Activated CD4-positive, alpha-beta T cell treated with anti-CD3 and anti-CD28 coated beads, Interleukin-2, amount 10 ng/mL, durations not matched to agents 7 days and 5 days (primary cell): ENCODE data around the gene LPP. TPM values are rescaled to one million over a fixed set of nuclear protein-coding genes. Genes with fewer than 3 reads are reported as not detected.

Source experiments
- CTCF ChIA-PET: fragments of 350-600 bp; sonication (Branson Sonifier 250); formaldehyde crosslinking; loops from one replicate; lab custom pipeline; 2021; ENCODE audit warnings: antibody characterized with exemption; lab: Charles Lee
- POLR2A ChIA-PET: fragments of 350-600 bp; sonication (Branson Sonifier 250); formaldehyde crosslinking; loops from one replicate; lab custom pipeline; 2021; ENCODE audit warnings: antibody characterized with exemption; lab: Charles Lee
- DNase-seq: peaks from one replicate; pipeline ENCODE4 v3.0.0-alpha.2; 2020
- H3K27ac Mint-ChIP-seq: one replicate; pipeline ENCODE4 v1.8.0; 2021; ENCODE audit warnings: mild to moderate bottlenecking, moderate library complexity, mixed read lengths
- H3K27me3 Mint-ChIP-seq: one replicate; pipeline ENCODE4 v1.8.0; 2021; ENCODE audit warnings: mixed read lengths
- H3K36me3 Mint-ChIP-seq: one replicate; pipeline ENCODE4 v1.8.0; 2021; ENCODE audit warnings: low read depth, mixed read lengths
- H3K4me1 Mint-ChIP-seq: one replicate; pipeline ENCODE4 v1.8.0; 2021; ENCODE audit warnings: mixed read lengths
- H3K4me3 Mint-ChIP-seq: one replicate; pipeline ENCODE4 v1.8.0; 2021; ENCODE audit warnings: mild to moderate bottlenecking, moderate library complexity, mixed read lengths
- H3K9me3 Mint-ChIP-seq: one replicate; pipeline ENCODE4 v1.8.0; 2021; ENCODE audit warnings: mixed read lengths
- total RNA-seq, 2 experiments: library from RNA; stranded (reverse); gene quantifications; one replicate each; pipeline ENCODE4 v1.2.3, GENCODE V29; 2021

Gene LPP
- total RNA-seq, 2 experiments from 2014 or later, result 63.6 to 70.3 TPM

- H3K27ac Mint-ChIP-seq, result no peak overlapping the region
- DNase-seq, result no peak
- POLR2A ChIA-PET, result no interaction called here
- CTCF ChIA-PET, result interaction anchor here (1.5 kb wide), 1 partner anchor 51 kb away, joined by 3 read pairs; no protein-coding TSS in a partner anchor
- no peaks in the 10 kb centered on the region for H3K27me3 Mint-ChIP-seq
- H3K9me3 Mint-ChIP-seq, result no peaks in the 10 kb centered on the region
- H3K4me3 Mint-ChIP-seq, result no peak overlapping the region
- no peaks in the 10 kb centered on the region for H3K4me1 Mint-ChIP-seq
- peaks cover 1% of the 10 kb centered on the region for H3K36me3 Mint-ChIP-seq
Measured at GRCh38 chr3:188901671-188902287, 747.8 kb downstream of the LPP start.

DNA sequence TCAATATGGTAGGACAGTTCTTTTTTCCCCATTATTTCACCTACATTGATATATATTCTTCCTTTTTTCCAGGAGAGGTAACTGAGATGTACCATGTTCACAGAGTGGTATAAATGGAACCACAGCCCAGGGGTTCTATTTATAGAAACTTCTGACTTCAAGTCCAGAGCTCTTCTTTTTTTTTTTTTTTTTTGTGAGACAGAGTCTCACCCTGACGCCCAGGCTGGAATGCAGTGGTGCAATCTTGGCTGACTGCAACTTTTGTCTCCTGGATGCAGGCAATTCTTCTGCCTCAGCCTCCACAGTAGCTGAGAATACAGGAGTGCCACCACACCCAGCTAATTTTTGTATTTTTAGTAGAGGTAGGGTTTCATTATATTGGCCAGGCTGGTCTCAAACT is 750.7 kb downstream of the LPP start:
- POLR2A ChIA-PET, result no interaction called here
- H3K9me3 Mint-ChIP-seq, result no peaks in the 10 kb centered on the region
- DNase-seq, result no peak
- CTCF ChIA-PET, result no interaction called here
- peaks cover 1% of the 10 kb centered on the region for H3K36me3 Mint-ChIP-seq
- no peak overlapping the region for H3K27ac Mint-ChIP-seq
- H3K27me3 Mint-ChIP-seq, result no peaks in the 10 kb centered on the region
- H3K4me3 Mint-ChIP-seq, result no peak overlapping the region
- no peaks in the 10 kb centered on the region for H3K4me1 Mint-ChIP-seq

DNA sequence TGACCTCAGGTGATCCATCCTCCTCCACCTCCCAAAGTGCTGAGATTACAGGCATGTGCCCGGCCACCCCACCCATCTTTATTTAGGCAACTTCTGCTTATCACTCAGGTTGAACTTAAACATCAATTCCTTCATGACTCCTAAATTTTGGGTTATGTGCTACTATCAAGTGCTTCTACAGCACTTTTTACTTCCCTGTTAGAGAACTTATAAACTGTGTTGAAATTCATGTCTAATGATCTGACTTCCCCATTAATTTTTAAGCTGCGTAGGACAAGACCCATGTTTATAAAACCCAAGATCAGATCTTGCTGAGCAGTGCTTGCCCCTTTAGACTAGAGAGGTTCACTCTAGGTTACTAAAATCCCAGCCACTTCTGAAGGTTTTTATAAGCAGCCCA is 751.6 kb downstream of the LPP start:
- POLR2A ChIA-PET, result no interaction called here
- H3K27me3 Mint-ChIP-seq, result no peaks in the 10 kb centered on the region
- no peak for DNase-seq
- H3K4me1 Mint-ChIP-seq, result no peaks in the 10 kb centered on the region
- H3K9me3 Mint-ChIP-seq, result no peaks in the 10 kb centered on the region
- peaks cover 1% of the 10 kb centered on the region for H3K36me3 Mint-ChIP-seq
- CTCF ChIA-PET, result no interaction called here
- H3K27ac Mint-ChIP-seq, result no peak overlapping the region
- no peak overlapping the region for H3K4me3 Mint-ChIP-seq

GRCh38 chr3:188906236-188906635 is 752.3 kb downstream of the LPP start:
- H3K27ac Mint-ChIP-seq, result no peak overlapping the region
- no peak for DNase-seq
- ChIA-PET POLR2A (no interaction called here), CTCF (interaction anchor here (1.1 to 1.6 kb wide), 2 partner anchors 9 to 11 kb away, joined by 3 to 5 read pairs; no protein-coding TSS in a partner anchor)
- no peaks in the 10 kb centered on the region for H3K9me3 Mint-ChIP-seq
- no peaks in the 10 kb centered on the region for H3K4me1 Mint-ChIP-seq
- H3K36me3 Mint-ChIP-seq, result peaks cover 1% of the 10 kb centered on the region
- H3K4me3 Mint-ChIP-seq, result no peak overlapping the region
- no peaks in the 10 kb centered on the region for H3K27me3 Mint-ChIP-seq

- Mint-ChIP-seq H3K27me3 (no peaks in the 10 kb centered on the region), H3K36me3 (peaks cover 3% of the 10 kb centered on the region), H3K27ac (no peak overlapping the region), H3K9me3 (peaks cover 4% of the 10 kb centered on the region), H3K4me3 (no peak overlapping the region), H3K4me1 (no peaks in the 10 kb centered on the region)
- POLR2A ChIA-PET, result interaction anchor here (0.6 kb wide), 1 partner anchor 73 kb away, joined by 3 read pairs; no protein-coding TSS in a partner anchor
- CTCF ChIA-PET, result no interaction called here
- no peak for DNase-seq
Measured at GRCh38 chr3:188908002-188908850, 754.3 kb downstream of the LPP start.

DNA sequence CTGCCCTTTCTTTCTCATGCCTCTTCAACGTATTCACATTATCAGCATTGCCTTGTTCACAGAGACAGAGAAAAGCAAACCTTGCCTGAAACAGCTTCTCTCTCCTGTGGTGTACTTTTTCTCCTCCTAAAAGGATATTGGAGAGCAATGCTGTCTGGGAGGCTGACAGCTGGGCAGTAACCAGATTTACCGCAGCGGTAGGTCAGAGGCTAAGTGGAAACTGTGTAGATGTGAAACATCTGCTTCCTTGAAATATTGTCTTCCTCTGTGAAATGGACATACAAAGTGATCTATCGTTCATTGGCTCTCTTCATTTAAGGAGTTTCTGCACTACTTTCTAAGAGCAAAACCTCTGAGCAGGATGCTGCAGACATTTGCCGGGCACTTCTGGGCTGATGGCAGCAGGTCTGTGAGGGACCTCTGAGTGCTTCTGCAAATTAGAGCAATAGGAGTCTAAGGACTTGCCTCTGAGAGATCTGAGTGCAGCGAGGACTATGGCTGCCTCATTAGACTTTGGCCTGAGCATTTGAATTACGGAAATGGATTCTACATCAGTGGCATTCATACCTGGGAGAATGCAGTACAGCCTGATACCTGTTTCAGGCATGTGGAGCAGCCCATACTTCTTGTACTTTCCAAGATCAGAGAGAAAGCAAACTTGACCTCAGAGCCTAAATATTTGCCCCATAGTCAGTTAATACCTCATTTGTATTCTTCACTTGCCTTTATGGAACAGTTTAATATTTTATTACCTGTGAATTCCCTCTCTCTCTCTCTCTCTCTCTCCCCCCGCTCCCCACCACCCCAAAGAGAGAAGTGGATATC is 757.3 kb downstream of the LPP start:
- Mint-ChIP-seq H3K36me3 (peaks cover 2% of the 10 kb centered on the region), H3K27me3 (no peaks in the 10 kb centered on the region), H3K27ac (no peak overlapping the region), H3K4me3 (no peak overlapping the region), H3K9me3 (peaks cover 11% of the 10 kb centered on the region), H3K4me1 (peaks cover 21% of the 10 kb centered on the region)
- ChIA-PET POLR2A (no interaction called here), CTCF (no interaction called here)
- DNase-seq, result no peak

DNA sequence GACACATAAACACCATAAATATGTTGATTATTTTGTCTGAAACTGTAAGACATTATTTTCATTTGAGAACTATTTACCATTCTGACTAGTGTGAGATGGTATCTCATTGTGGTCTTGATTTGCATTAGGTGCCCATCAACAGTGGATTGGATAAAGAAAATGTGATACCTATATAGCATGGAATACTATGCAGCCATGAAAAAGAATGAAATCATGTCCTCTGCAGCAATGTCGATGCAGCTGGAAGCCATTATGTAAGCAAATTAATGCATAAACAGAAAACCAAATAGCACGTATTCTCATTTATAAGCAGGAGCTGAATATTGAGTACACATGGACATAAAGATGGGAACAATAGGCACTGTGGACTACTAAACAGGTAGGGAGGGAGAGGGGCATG is 759.1 kb downstream of the LPP start:
- no peak for DNase-seq
- Mint-ChIP-seq H3K4me3 (no peak overlapping the region), H3K36me3 (peaks cover 6% of the 10 kb centered on the region), H3K9me3 (peaks cover 13% of the 10 kb centered on the region), H3K4me1 (peaks cover 40% of the 10 kb centered on the region), H3K27me3 (no peaks in the 10 kb centered on the region), H3K27ac (no peak overlapping the region)
- CTCF ChIA-PET, result no interaction called here
- POLR2A ChIA-PET, result no interaction called here

- Mint-ChIP-seq H3K4me1 (peaks cover 42% of the 10 kb centered on the region), H3K27me3 (no peaks in the 10 kb centered on the region), H3K27ac (peak overlapping the region; percentile 43), H3K4me3 (no peak overlapping the region), H3K36me3 (peaks cover 6% of the 10 kb centered on the region), H3K9me3 (peaks cover 13% of the 10 kb centered on the region)
- CTCF ChIA-PET, result interaction anchor here (0.9 to 1.8 kb wide), 5 partner anchors 8 to 1176 kb away, joined by 3 to 6 read pairs (median 5); no protein-coding TSS in a partner anchor
- POLR2A ChIA-PET, result no interaction called here
- DNase-seq, result no peak
Measured at GRCh38 chr3:188914552-188914951, 760.6 kb downstream of the LPP start.

DNA sequence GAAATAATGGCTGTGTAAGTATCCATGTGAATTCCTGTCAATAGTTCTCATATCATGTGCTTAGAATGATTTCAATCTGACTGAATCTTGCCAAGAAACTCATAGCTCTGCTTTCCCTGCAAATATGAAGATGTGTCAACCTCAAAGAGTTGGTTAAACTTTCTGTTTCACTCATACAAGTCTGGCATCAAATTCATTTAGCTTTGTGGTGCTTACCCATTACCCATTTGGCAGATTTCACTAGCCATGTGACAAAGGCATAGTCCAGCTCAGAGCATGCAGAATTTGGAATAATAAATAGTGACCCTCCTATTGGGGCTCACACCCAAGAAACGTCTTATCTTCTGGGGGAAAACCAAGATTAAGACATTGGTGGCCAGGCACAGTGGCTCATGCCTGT is 761.2 kb downstream of the LPP start:
- CTCF ChIA-PET, result interaction anchor here (0.9 to 1.8 kb wide), 5 partner anchors 8 to 1176 kb away, joined by 3 to 6 read pairs (median 5); no protein-coding TSS in a partner anchor
- Mint-ChIP-seq H3K4me1 (peaks cover 42% of the 10 kb centered on the region), H3K9me3 (peaks cover 16% of the 10 kb centered on the region), H3K27me3 (no peaks in the 10 kb centered on the region), H3K27ac (peak overlapping the region; percentile 69), H3K36me3 (peaks cover 8% of the 10 kb centered on the region), H3K4me3 (no peak overlapping the region)
- no peak for DNase-seq
- POLR2A ChIA-PET, result no interaction called here

- Mint-ChIP-seq H3K4me1 (peaks cover 42% of the 10 kb centered on the region), H3K4me3 (peak overlapping the region; percentile 5), H3K36me3 (peaks cover 8% of the 10 kb centered on the region), H3K27ac (peak overlapping the region; percentile 75), H3K27me3 (no peaks in the 10 kb centered on the region), H3K9me3 (peaks cover 23% of the 10 kb centered on the region)
- peak; percentile 57 for DNase-seq
- ChIA-PET CTCF (interaction anchor here (1.0 to 1.6 kb wide), 5 partner anchors 9 to 19 kb away, joined by 3 read pairs; no protein-coding TSS in a partner anchor), POLR2A (interaction anchor here (0.6 kb wide), 1 partner anchor 790 kb away, joined by 4 read pairs; no protein-coding TSS in a partner anchor)
Measured at GRCh38 chr3:188916934-188917401, 763.0 kb downstream of the LPP start.

DNA sequence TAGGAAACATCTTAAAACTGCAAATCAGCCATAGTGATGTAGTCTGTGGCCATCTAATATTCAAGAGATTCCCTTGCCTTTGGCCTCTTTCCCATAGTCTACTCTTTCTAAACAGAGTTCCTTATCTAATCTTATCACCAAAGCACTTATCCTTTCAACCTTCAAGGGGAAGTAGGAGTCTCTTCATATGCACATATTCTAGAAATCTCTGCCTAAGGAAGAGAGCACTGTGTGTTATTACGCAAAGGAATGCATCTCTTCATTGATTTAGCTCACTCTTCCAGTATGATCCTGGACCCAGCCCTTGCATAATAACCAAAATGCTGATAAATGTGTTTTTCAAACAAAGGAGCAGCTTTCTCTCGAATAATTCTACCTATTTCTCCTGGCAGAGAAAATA is 764.1 kb downstream of the LPP start:
- POLR2A ChIA-PET, result no interaction called here

GRCh38 chr3:188923671-188924070 is 769.7 kb downstream of the LPP start:
- Mint-ChIP-seq H3K4me3 (no peak overlapping the region), H3K4me1 (no peaks in the 10 kb centered on the region), H3K9me3 (peaks cover 10% of the 10 kb centered on the region), H3K27ac (no peak overlapping the region), H3K27me3 (no peaks in the 10 kb centered on the region), H3K36me3 (peaks cover 2% of the 10 kb centered on the region)
- DNase-seq, result no peak
- ChIA-PET CTCF (interaction anchor here (1.4 kb wide), 1 partner anchor 17 kb away, joined by 3 read pairs; no protein-coding TSS in a partner anchor), POLR2A (no interaction called here)

More for the DNA sequence above, 764.1 kb downstream of the LPP start:
- H3K36me3 Mint-ChIP-seq, result peaks cover 7% of the 10 kb centered on the region
- H3K27me3 Mint-ChIP-seq, result no peaks in the 10 kb centered on the region
- H3K4me3 Mint-ChIP-seq, result no peak overlapping the region
- CTCF ChIA-PET, result interaction anchor here (1.6 kb wide), 1 partner anchor 12 kb away, joined by 3 read pairs; no protein-coding TSS in a partner anchor
- H3K9me3 Mint-ChIP-seq, result peaks cover 19% of the 10 kb centered on the region
- peak overlapping the region; percentile 75 for H3K27ac Mint-ChIP-seq
- DNase-seq, result no peak
- H3K4me1 Mint-ChIP-seq, result peaks cover 42% of the 10 kb centered on the region
